HCT116 (cell line): ENCODE measurements around the gene PITRM1. TPM values are rescaled to one million over a fixed set of nuclear protein-coding genes. Genes with fewer than 3 reads are reported as not detected.

Source experiments
- ATAC-seq: fragments of 200-7000 bp; cut with Tn5 transposase; 2 replicates; pipeline ENCODE4 v1.9.1; 2020; ENCODE audit warnings: mild to moderate bottlenecking, moderate library complexity
- BruUV-seq: library from RNA; stranded (reverse); fragments of 400-500 nt; replicated peaks from 2 replicates; lab custom pipeline; 2021; lab: Mats Ljungman, UMichigan
- CTCF ChIA-PET: fragments of 300-600 bp; sonication (Branson Sonifier 250); formaldehyde crosslinking; loops from one replicate; lab custom pipeline; 2021; ENCODE audit warnings: antibody characterized with exemption; lab: Charles Lee
- POLR2A ChIA-PET: fragments of 300-600, 350-600 bp; sonication (Branson Sonifier 250); formaldehyde crosslinking; loops from one replicate; lab custom pipeline; 2021; ENCODE audit warnings: antibody characterized with exemption; lab: Charles Lee
- RAD21 ChIA-PET, 2 experiments: fragments of 300-600 bp; sonication (Branson Sonifier 250); formaldehyde crosslinking; loops; one replicate each; lab custom pipeline; 2023; ENCODE audit warnings: low total read pairs in 2 of 2; ENCODE audit not compliant: uncharacterized antibody in 2 of 2, unreplicated experiment in 2 of 2, low non-redundant PET in 1 of 2; lab: Charles Lee
- DNase-seq: peaks from one replicate; pipeline ENCODE4 v3.0.0-alpha.2; 2010; ENCODE audit warnings: low read depth, low spot score
- H2AFZ ChIP-seq: fragments of 200-600 bp; shearing (Covaris generic), sonication (generic); 2 replicates; pipeline ENCODE4 v1.6.1; 2017; ENCODE audit warnings: low read depth, mixed run types, mixed read lengths, antibody characterized with exemption, low read length; ENCODE audit not compliant: poor library complexity, severe bottlenecking
- H3K27ac ChIP-seq: 2 replicates; pipeline ENCODE4 v1.5.1; 2012; ENCODE audit warnings: low read depth, low read length
- H3K27me3 ChIP-seq: fragments of 200-600 bp; sonication (generic); 2 replicates; pipeline ENCODE4 v1.6.1; 2016; ENCODE audit warnings: mixed run types, low read length, mixed read lengths; ENCODE audit not compliant: insufficient read depth
- H3K36me3 ChIP-seq, 2 experiments: fragments of 200-500 bp in 1 of 2; fragments of 200-600 bp in 1 of 2; sonication (Bioruptor generic) in 1 of 2; sonication (generic) in 1 of 2; 2 replicates each; pipeline versions ENCODE4 v1.5.1 to v1.6.1; 2014 to 2016; ENCODE audit warnings: low read length in 2 of 2, inconsistent platforms in 1 of 2, mixed read lengths in 1 of 2, mixed run types in 1 of 2; ENCODE audit not compliant: insufficient read depth in 2 of 2, control insufficient read depth in 1 of 2
- H3K4me1 ChIP-seq, 2 experiments: fragments of 200-600 bp in 1 of 2; sonication (generic) in 1 of 2; 2 replicates each; pipeline versions ENCODE4 v1.5.1 to v1.6.1; 2012 to 2017; ENCODE audit warnings: low read length in 2 of 2, inconsistent platforms in 1 of 2, mild to moderate bottlenecking in 1 of 2, mixed read lengths in 1 of 2, mixed run types in 1 of 2, moderate library complexity in 1 of 2; ENCODE audit not compliant: insufficient read depth in 2 of 2, control insufficient read depth in 1 of 2
- H3K4me2 ChIP-seq: fragments of 200-600 bp; sonication (generic); 2 replicates; pipeline ENCODE4 v1.6.1; 2017; ENCODE audit warnings: mixed run types, low read length, mixed read lengths
- H3K4me3 ChIP-seq, 2 experiments: fragments of 200-600 bp in 1 of 2; sonication (generic) in 1 of 2; replicated peaks in 1 of 2; 2 replicates each; pipeline ENCODE4 v1.5.1; 2011 to 2016; ENCODE audit warnings: low read length in 2 of 2, control low read depth in 1 of 2, low read depth in 1 of 2, mild to moderate bottlenecking in 1 of 2, mixed read lengths in 1 of 2, mixed run types in 1 of 2
- H3K79me2 ChIP-seq: fragments of 200-600 bp; sonication (generic); 2 replicates; pipeline ENCODE4 v1.6.1; 2017; ENCODE audit warnings: mild to moderate bottlenecking, mixed run types, low read length, moderate library complexity, mixed read lengths; ENCODE audit not compliant: insufficient read depth
- H3K9ac ChIP-seq: fragments of 200-600 bp; sonication (generic); 2 replicates; pipeline ENCODE4 v1.6.1; 2016; ENCODE audit warnings: low read length, mixed read lengths
- H3K9me2 ChIP-seq: fragments of 200-600 bp; sonication (generic), shearing (Covaris generic); 2 replicates; pipeline ENCODE4 v1.6.1; 2017; ENCODE audit warnings: mixed run types, mild to moderate bottlenecking, moderate library complexity; ENCODE audit not compliant: insufficient read depth
- H3K9me3 ChIP-seq, 2 experiments: fragments of 200-500 bp in 1 of 2; fragments of 200-600 bp in 1 of 2; sonication (Bioruptor generic) in 1 of 2; sonication (generic) in 1 of 2; 2 replicates each; pipeline ENCODE4 v1.6.1; 2014 to 2017; ENCODE audit warnings: low read length in 2 of 2, mixed read lengths in 2 of 2, inconsistent platforms in 1 of 2, low read depth in 1 of 2, mild to moderate bottlenecking in 1 of 2, mixed run types in 1 of 2, moderate library complexity in 1 of 2; ENCODE audit not compliant: control insufficient read depth in 1 of 2, insufficient read depth in 1 of 2
- H4K20me1 ChIP-seq: fragments of 200-600 bp; sonication (generic), shearing (Covaris generic); 2 replicates; pipeline ENCODE4 v1.6.1; 2017; ENCODE audit warnings: mixed run types, mild to moderate bottlenecking, moderate library complexity; ENCODE audit not compliant: insufficient read depth
- ATF3 ChIP-seq: IDR thresholded peaks from 2 replicates; pipeline ENCODE4 v1.6.1; 2012
- CBX3 ChIP-seq: IDR thresholded peaks from 2 replicates; pipeline ENCODE4 v1.6.1; 2012; ENCODE audit warnings: low read depth
- EGR1 ChIP-seq: IDR thresholded peaks from 2 replicates; pipeline ENCODE4 v1.6.1; 2012; ENCODE audit warnings: low read depth
- ELF1 ChIP-seq: IDR thresholded peaks from 2 replicates; pipeline ENCODE4 v1.6.1; 2012; ENCODE audit warnings: low read depth, borderline replicate concordance
- JUND ChIP-seq: IDR thresholded peaks from 2 replicates; pipeline ENCODE4 v1.6.1; 2012
- MAX ChIP-seq: IDR thresholded peaks from 2 replicates; pipeline ENCODE4 v1.6.1; 2012
- POLR2A ChIP-seq: IDR thresholded peaks from 2 replicates; pipeline ENCODE4 v1.7.0; 2011; ENCODE audit warnings: borderline replicate concordance; ENCODE audit not compliant: insufficient read depth, insufficient read length; ENCODE audit errors: extremely low read depth
- POLR2AphosphoS5 ChIP-seq: IDR thresholded peaks from 2 replicates; pipeline ENCODE4 v1.6.1; 2011; ENCODE audit warnings: mild to moderate bottlenecking, low read depth, low read length, moderate library complexity
- RAD21 ChIP-seq: IDR thresholded peaks from 2 replicates; pipeline ENCODE4 v1.6.1; 2012; ENCODE audit warnings: low read depth, mild to moderate bottlenecking
- SIN3A ChIP-seq: IDR thresholded peaks from 2 replicates; pipeline ENCODE4 v1.6.1; 2012; ENCODE audit warnings: low read depth
- SP1 ChIP-seq: IDR thresholded peaks from 2 replicates; pipeline ENCODE4 v1.6.1; 2012; ENCODE audit warnings: low read depth
- TCF7L2 ChIP-seq: IDR thresholded peaks from 2 replicates; pipeline ENCODE4 v1.7.0; 2011; ENCODE audit warnings: borderline replicate concordance, inconsistent platforms; ENCODE audit not compliant: insufficient read depth, insufficient read length; ENCODE audit errors: extremely low read depth
- ZNF274 ChIP-seq: fragments of 200-500 bp; sonication (Bioruptor generic); IDR thresholded peaks from 2 replicates; pipeline ENCODE4 v1.6.1; 2014; ENCODE audit warnings: mild to moderate bottlenecking, low read depth, low read length, inconsistent platforms
- intact Hi-C: fragments of 100-400 bp; cut with micrococcal nuclease; formaldehyde crosslinking; loops from 2 replicates; pipeline ENCODE4 v1.10.0; 2022
- total RNA-seq: library from RNA; stranded (reverse); gene quantifications from one replicate; pipeline ENCODE4 v1.2.1, GENCODE V29; 2021; ENCODE audit not compliant: unreplicated experiment
- TF ChIP-seq, protein P1 (sequence below): IDR thresholded peaks from 2 replicates; pipeline ENCODE4 v1.6.1; 2011; ENCODE audit warnings: mild to moderate bottlenecking, low read length, moderate library complexity; ENCODE audit not compliant: insufficient replicate concordance; ENCODE audit errors: extremely low read depth
- TF ChIP-seq, protein P2 (sequence below), 3 experiments: fragments of 200-600 bp in 1 of 3; sonication (generic) in 1 of 3; IDR thresholded peaks in 2 of 3; conservative IDR thresholded peaks in 1 of 3; 2 replicates each; pipeline ENCODE4 v1.5.1; 2012 to 2017; ENCODE audit warnings: low read depth in 2 of 3, low read length in 2 of 3, antibody characterized with exemption in 1 of 3, borderline replicate concordance in 1 of 3, control low read depth in 1 of 3, mild to moderate bottlenecking in 1 of 3, mixed read lengths in 1 of 3, mixed run types in 1 of 3, moderate library complexity in 1 of 3; ENCODE audit not compliant: insufficient read depth in 1 of 3

Gene PITRM1
- total RNA-seq, 1 experiment from 2014 or later, result 59.5 TPM

- Histone ChIP-seq H3K79me2 (peaks cover 30% of the 10 kb centered on the region), H3K36me3 (peaks cover 20 to 44% of the 10 kb centered on the region in 2 experiments), H3K9me3 (no peaks in the 10 kb centered on the region), H3K9me2 (no peaks in the 10 kb centered on the region), H4K20me1 (no peaks in the 10 kb centered on the region), H2AFZ (no peak overlapping the region), H3K4me2 (no peak overlapping the region), H3K27ac (no peak overlapping the region), H3K27me3 (no peaks in the 10 kb centered on the region), H3K9ac (no peak overlapping the region), H3K4me3 (no peak overlapping the region), H3K4me1 (peaks cover 0 to 22% of the 10 kb centered on the region in 2 experiments; a peak in 3 of 4 replicates)
- DNase-seq, result no peak
- intact Hi-C loops, result no loop called here
- TF ChIP-seq ELF1 (no peak), SP1 (no peak), POLR2AphosphoS5 (no peak), CBX3 (no peak), JUND (no peak), MAX (no peak), ATF3 (no peak), POLR2A (no peak), ZNF274 (no peak), TCF7L2 (no peak), EGR1 (no peak), RAD21 (no peak), SIN3A (no peak)
- TF ChIP-seq, protein P1, sequence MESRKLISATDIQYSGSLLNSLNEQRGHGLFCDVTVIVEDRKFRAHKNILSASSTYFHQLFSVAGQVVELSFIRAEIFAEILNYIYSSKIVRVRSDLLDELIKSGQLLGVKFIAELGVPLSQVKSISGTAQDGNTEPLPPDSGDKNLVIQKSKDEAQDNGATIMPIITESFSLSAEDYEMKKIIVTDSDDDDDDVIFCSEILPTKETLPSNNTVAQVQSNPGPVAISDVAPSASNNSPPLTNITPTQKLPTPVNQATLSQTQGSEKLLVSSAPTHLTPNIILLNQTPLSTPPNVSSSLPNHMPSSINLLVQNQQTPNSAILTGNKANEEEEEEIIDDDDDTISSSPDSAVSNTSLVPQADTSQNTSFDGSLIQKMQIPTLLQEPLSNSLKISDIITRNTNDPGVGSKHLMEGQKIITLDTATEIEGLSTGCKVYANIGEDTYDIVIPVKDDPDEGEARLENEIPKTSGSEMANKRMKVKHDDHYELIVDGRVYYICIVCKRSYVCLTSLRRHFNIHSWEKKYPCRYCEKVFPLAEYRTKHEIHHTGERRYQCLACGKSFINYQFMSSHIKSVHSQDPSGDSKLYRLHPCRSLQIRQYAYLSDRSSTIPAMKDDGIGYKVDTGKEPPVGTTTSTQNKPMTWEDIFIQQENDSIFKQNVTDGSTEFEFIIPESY, result no peak
- TF ChIP-seq, protein P2, sequence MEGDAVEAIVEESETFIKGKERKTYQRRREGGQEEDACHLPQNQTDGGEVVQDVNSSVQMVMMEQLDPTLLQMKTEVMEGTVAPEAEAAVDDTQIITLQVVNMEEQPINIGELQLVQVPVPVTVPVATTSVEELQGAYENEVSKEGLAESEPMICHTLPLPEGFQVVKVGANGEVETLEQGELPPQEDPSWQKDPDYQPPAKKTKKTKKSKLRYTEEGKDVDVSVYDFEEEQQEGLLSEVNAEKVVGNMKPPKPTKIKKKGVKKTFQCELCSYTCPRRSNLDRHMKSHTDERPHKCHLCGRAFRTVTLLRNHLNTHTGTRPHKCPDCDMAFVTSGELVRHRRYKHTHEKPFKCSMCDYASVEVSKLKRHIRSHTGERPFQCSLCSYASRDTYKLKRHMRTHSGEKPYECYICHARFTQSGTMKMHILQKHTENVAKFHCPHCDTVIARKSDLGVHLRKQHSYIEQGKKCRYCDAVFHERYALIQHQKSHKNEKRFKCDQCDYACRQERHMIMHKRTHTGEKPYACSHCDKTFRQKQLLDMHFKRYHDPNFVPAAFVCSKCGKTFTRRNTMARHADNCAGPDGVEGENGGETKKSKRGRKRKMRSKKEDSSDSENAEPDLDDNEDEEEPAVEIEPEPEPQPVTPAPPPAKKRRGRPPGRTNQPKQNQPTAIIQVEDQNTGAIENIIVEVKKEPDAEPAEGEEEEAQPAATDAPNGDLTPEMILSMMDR (IDR thresholded peaks at IDR 0.05 in 2 of 3, conservative IDR thresholded peaks at IDR 0.05 in 1 of 3; ENCODE audit: borderline replicate concordance in 1 of 3, insufficient read depth in 1 of 3, low read depth in 2 of 3, low read length in 2 of 3), result no peak
- BruUV-seq, result no TSS peak
- POLR2A ChIA-PET, result no interaction called here
- CTCF ChIA-PET, result no interaction called here
- RAD21 ChIA-PET, result no interaction called here
- ATAC-seq, result no peak
Observed at GRCh38 chr10:3169271-3169670, 3.3 kb downstream of the PITRM1 start.
